G401 (cell line): ENCODE results near the gene GJA10. TPM values are rescaled to one million over a fixed set of nuclear protein-coding genes. Genes with fewer than 3 reads are reported as not detected.

ENCODE experiments used
- DNase-seq: peaks from one replicate; pipeline ENCODE4 v3.0.0-alpha.2; 2015; ENCODE audit warnings: low spot score
- in situ Hi-C: cut with HindIII; loops from 2 replicates; pipeline ENCODE4 v1.10.0; 2016; ENCODE audit warnings: low sequenced_read_pairs, mixed read lengths
- total RNA-seq: library from RNA; depleted of rRNA; stranded (reverse); fragments of >200 nt; shearing (Covaris generic); gene quantifications from 2 replicates; pipeline ENCODE4 v1.2.3, GENCODE V29; 2014; rRNA removed

Gene GJA10
- total RNA-seq, 1 experiment from 2014 or later = not detected

GRCh38 chr6:89941763-89942497 is 47.7 kb downstream of the GJA10 start:
- no peak for DNase-seq
- in situ Hi-C loops = no loop called here

GRCh38 chr6:89942601-89943000 is 48.3 kb downstream of the GJA10 start:
- in situ Hi-C loops = no loop called here

DNA sequence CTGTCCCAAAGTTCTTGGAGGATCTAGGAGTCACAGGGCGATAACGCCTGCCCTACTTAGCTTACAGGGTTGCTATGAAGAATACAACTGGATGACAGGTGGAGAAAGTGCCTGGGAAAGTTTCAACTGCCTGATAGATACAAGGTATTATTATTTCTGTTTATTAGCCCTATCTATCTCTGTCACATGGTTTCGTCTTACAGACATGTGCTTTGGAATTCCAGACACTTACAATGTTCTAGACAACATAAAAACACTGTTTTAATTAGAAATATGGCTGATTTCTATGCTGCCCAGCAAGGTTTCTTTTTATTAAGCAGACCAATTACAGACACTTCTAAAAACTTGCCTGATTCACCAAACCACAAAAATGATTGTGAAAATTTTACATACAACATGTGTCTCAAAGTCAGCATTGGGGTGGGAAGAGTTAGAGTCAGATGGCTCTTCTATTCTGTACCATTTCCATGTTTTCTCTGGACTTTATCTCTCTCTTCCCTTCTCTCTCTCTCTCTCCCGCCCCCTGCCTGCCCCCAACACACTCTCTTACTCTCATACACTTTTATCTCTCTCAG is 50.0 kb downstream of the GJA10 start:
- in situ Hi-C loops = no loop called here
- no peak for DNase-seq

More at GRCh38 chr6:89942601-89943000, 48.3 kb downstream of the GJA10 start:
- DNase-seq = no peak

- in situ Hi-C loops = no loop called here
- no peak for DNase-seq
Observed at GRCh38 chr6:89944826-89945407, 50.6 kb downstream of the GJA10 start.

Other genes with a start within 250 kb of the GJA10 start
- gene MDN1, start 74.7 kb upstream of the GJA10 start, total RNA-seq = 12.4 and 12.7 TPM in 2 replicates
- gene CASP8AP2, start 64.6 kb upstream of the GJA10 start, total RNA-seq = 9.9 and 19.2 TPM in 2 replicates